ENCODE data around the gene NPC2. TPM values are rescaled to one million over a fixed set of nuclear protein-coding genes. Genes with fewer than 3 reads are reported as not detected.
A peak's percentile ranks its signal among the peaks of the same experiment; 100 is the strongest.

Gene NPC2
- total RNA-seq, 1 donor from 2014 or later: 93.5 TPM

GRCh38 chr14:74482571-74482970 lies 10.5 kb downstream of the NPC2 start:
- Histone ChIP-seq H3K36me3 (peaks cover 77% of the 10 kb centered on the region), H3K4me3 (no peak overlapping the region), H3K27me3 (ENCODE audit: low read depth) (no peaks in the 10 kb centered on the region), H3K4me1 (peaks cover 20% of the 10 kb centered on the region), H3K27ac (replicated peaks) (no peak overlapping the region), H3K9me3 (replicated peaks) (no peaks in the 10 kb centered on the region)
- TF ChIP-seq CTCF (IDR thresholded peaks at IDR 0.05; ENCODE audit: borderline replicate concordance): no peak
- DNase-seq: no peak
- intact Hi-C loops (cut with micrococcal nuclease): no loop called here

GRCh38 chr14:74480046-74480445 lies 13.1 kb downstream of the NPC2 start:
- Histone ChIP-seq H3K9me3 (replicated peaks) (no peaks in the 10 kb centered on the region), H3K4me1 (peaks cover 19% of the 10 kb centered on the region), H3K27me3 (ENCODE audit: low read depth) (no peaks in the 10 kb centered on the region), H3K36me3 (peaks cover 66% of the 10 kb centered on the region), H3K27ac (replicated peaks) (no peak overlapping the region), H3K4me3 (no peak overlapping the region)
- DNase-seq: no peak
- no peak for TF ChIP-seq CTCF (IDR thresholded peaks at IDR 0.05; ENCODE audit: borderline replicate concordance)
- intact Hi-C loops (cut with micrococcal nuclease): no loop called here

- H3K27ac ChIP-seq (replicated peaks): no peak overlapping the region
- no peaks in the 10 kb centered on the region for H3K27me3 ChIP-seq (ENCODE audit: low read depth)
- peaks cover 13% of the 10 kb centered on the region for H3K4me1 ChIP-seq
- H3K4me3 ChIP-seq: no peak overlapping the region
- H3K9me3 ChIP-seq (replicated peaks): no peaks in the 10 kb centered on the region
- TF ChIP-seq CTCF (IDR thresholded peaks at IDR 0.05; ENCODE audit: borderline replicate concordance): peak; percentile 73
- H3K36me3 ChIP-seq: peaks cover 63% of the 10 kb centered on the region
- intact Hi-C loops (cut with micrococcal nuclease): loop anchor here (5.0 kb wide), 1 partner anchor 117 kb away; no protein-coding TSS in a partner anchor
- no peak for DNase-seq
Measured at GRCh38 chr14:74478996-74479635, 14.0 kb downstream of the NPC2 start.

GRCh38 chr14:74476607-74477006 lies 16.5 kb downstream of the NPC2 start:
- no peak overlapping the region for H3K4me3 ChIP-seq
- intact Hi-C loops (cut with micrococcal nuclease): loop anchor here (5.0 kb wide), 1 partner anchor 114 kb away; no protein-coding TSS in a partner anchor
- peaks cover 13% of the 10 kb centered on the region for H3K4me1 ChIP-seq
- no peak for DNase-seq
- H3K27ac ChIP-seq (replicated peaks): peak overlapping the region; percentile 13
- no peaks in the 10 kb centered on the region for H3K9me3 ChIP-seq (replicated peaks)
- peaks cover 55% of the 10 kb centered on the region for H3K36me3 ChIP-seq
- no peaks in the 10 kb centered on the region for H3K27me3 ChIP-seq (ENCODE audit: low read depth)
- no peak for TF ChIP-seq CTCF (IDR thresholded peaks at IDR 0.05; ENCODE audit: borderline replicate concordance)

- no peak for TF ChIP-seq CTCF (IDR thresholded peaks at IDR 0.05; ENCODE audit: borderline replicate concordance)
- H3K4me1 ChIP-seq: peaks cover 14% of the 10 kb centered on the region
- intact Hi-C loops (cut with micrococcal nuclease): loop anchor here (5.0 kb wide), 1 partner anchor 114 kb away; no protein-coding TSS in a partner anchor
- peak overlapping the region; percentile 13 for H3K27ac ChIP-seq (replicated peaks)
- H3K27me3 ChIP-seq (ENCODE audit: low read depth): no peaks in the 10 kb centered on the region
- H3K4me3 ChIP-seq: no peak overlapping the region
- peaks cover 50% of the 10 kb centered on the region for H3K36me3 ChIP-seq
- no peak for DNase-seq
- no peaks in the 10 kb centered on the region for H3K9me3 ChIP-seq (replicated peaks)
Measured at GRCh38 chr14:74476107-74476506, 17.0 kb downstream of the NPC2 start.
